GM19452 (cell line): Measurements from ENCODE around the gene LAMA4.

Source experiments
- ATAC-seq: cut with Tn5 transposase; IDR thresholded peaks from one replicate; pipeline ENCODE4 v1.9.1; 2021; ENCODE audit not compliant: unreplicated experiment

Gene LAMA4

DNA sequence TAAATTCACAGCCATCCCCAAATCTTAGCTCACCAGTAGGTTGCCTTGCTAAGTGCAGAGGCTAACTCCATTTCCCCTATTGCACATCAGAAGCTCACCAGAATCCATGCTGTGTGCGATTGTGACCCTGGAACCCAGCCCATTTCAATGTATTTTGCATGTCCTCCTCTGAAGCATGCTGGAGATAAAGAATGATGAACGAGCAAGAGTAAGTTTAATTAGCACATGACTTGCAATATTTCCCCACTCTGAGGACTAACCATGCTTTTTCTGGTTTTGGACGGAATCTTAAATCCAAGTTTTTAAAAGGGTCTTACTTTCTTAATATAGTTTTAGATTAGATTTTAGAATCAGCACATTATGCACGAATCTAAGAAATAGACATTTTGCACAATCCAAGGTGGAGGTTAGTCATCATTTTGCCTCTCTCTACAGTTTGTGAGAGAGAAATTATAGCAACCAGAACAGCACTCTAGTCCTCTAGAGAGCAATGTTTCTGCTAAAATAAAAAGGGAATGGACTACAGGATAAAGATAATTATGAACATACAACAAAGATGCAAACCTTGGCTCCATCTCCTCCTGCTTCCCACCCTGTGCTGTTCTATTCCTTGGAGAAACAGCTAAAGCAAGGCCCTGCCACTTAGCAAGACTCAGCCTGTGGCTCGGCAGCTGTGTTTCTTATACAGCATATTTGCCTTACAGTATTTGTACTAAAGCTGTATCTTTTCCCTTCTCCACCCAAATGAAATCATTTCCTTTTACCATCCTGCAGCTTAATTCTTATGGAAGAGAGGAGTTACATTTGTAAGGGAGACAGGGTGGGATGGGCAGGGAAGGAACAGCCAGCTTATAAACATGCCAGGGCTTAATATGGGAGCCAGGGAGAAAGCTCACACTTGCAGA, 24.9 kb upstream of the LAMA4 start:
- no peak for ATAC-seq

DNA sequence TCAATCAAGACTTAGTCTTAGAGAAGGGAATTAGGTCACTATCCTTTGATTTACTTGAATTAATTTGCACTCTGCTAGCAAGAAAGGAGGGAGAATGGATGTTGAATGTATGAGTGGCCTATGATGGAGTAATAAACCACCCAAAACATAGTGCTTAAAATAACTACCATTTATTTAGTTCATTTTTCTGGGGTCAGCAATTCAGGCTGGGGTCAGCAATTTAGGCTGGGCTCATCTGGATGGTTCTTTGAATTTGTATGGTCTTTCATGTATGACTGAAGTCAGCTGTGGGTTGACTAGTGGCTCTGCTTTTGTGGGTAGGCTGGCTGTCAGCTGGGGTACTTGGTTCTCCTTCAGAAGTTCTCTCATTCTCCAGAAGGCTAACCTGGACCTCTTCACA, 21.0 kb upstream of the LAMA4 start:
- ATAC-seq: no peak

DNA sequence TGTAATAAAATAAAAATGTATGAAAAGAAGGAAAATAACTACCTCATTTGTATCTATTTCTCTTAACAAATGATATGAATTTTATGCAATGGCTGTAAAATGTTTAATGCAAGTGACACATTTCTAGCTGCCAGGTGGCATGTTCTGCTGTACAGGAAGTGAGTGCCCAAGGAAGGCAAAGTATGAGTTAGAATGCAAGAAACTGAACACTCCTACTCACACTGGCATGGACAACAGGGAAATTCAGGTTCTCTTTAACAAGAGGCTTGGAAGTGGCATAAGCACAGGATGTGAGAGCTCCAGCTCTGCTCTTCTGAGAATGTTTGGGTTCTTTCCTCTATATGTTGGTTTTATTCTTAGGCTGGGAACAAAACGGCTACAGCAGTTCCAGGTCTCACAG, 20.4 kb upstream of the LAMA4 start:
- ATAC-seq: no peak

DNA sequence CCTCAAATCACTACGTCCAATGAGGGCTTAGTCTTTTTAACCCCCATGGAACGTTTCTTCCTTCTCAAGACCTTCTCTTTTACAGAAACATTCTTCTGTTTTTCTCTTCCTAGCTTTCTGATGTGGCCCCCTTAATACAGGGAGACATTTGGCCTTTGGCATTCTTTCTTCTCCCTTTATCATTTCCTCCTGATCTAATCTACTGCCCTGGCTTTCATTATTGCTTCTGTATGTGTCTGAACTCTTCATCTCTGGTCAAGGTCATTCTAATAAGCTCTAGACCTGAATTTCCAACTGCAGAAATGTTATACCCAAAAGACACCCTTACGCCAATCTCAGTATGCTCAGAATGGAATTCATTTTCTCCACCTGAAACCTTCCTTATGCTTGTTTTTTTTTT, 18.4 kb upstream of the LAMA4 start:
- no peak for ATAC-seq

DNA sequence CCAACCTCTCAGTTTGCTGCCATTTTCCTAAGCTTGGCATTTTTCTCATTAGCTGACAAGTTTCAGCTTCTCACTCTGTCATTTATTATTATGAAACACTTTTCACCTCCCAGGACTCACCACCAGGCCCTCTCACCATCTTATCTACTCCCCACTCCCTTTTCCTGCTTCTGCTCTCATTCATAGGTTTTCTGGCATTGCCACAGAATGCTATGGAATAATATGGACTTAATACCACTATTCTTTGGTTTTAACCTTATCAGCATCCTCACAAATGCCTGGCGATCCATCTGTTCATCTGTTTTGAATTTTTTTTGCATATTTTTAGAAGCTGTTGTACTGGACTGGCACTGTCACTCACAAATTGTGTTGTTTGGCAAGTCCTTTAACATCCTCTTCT, 16.4 kb upstream of the LAMA4 start:
- no peak for ATAC-seq

DNA sequence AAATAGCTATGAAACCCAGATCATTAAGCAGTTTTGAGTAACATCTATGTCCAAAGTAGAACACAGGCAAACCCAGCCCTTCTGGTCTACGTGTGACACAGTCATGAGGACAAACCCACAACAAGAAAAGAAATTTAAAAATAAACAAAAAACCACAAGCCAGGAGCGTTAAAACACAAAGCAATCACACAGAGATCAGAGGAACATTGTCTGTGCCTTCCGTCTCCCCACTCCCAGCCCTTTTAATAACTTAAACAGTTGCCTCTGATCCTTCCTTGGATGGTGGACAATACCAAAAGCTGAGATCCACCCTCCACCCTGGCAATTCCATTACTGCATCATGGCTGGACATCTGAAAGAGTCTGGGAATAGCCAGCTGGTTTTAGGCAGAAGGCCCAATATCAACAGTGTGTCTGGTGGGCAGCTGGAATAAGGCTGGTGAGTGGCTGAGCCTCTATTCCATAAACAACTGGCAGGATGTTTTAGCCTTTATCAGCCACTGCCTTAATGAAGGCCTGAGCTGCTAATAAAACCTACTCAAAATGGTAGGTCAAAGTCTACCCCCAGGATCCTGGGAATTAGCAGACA, 15.7 kb upstream of the LAMA4 start:
- no peak for ATAC-seq

DNA sequence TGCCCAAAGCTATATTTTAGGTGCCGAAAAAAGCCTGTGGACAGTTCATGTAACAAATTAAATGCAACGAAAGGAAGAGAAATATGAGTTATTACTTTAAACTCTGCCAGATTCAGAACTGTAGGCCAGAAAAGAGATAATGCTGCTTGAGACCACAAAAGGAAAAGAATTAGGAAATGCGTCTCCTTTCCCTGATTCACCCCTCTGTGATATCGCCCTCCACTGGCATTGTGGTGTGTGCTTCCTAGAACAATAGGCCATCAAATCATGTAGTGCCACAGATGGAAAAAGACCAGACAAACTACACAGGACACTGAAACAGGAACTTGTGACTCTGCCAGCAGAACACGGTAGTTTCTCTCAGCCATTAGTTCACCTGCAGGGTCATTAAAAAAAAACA, 14.7 kb upstream of the LAMA4 start:
- no peak for ATAC-seq

DNA sequence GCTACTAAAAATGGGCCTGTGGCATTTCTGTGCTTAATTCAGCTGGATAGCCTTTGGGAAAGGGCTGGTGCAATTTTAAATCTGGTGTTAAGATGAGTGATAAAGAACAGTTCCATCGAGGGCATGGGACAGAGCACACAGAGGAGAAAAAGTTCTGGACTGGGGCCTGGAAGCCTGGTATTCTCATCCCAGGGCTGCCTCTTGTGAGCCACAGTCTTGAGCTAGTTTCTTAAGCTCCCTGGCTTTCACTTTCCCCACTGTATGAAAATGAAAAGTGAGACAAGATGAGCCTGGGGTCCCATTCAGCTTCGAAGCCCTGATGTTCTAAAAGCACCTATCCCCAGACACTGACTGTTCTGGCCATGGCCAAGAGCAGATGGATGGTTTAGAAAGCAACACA, 14.3 kb upstream of the LAMA4 start:
- ATAC-seq: no peak

DNA sequence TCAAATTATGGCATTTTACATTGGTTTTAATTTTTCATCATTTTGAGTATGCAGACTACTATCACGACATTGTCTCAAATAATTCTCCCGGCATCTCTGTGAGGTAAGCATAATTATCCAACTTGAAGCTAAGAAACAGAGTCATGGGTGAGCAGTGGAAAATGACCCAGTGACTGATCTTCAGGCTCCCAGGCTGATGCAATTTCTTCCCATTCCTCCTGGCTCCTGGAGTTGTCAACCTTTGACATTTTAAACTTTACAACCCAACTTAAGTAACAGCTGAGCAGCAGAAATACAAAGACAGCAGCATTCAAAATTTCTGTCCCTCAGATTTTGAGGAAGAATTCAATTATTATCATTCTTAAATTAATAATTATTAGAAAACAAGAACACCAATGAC, 13.7 kb upstream of the LAMA4 start:
- no peak for ATAC-seq

DNA sequence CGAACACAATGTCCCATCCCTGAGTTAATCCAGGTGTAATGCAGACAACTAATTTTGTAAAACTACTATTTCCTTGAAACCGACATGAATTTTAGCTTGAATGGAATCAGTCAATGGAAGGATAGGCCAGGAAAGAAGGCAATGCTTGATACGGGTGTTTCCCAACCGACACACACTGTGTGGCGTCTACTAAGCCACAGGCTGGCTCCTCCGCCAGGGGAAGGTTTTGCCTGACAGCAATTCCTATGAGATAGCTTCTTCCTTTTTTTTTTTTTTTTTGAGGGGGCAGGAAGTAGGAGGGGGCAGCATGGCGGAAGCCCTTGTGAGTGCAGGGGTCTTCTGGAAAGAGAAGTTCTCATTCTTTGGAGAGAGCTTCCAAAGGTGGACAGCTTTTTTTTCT, 12.0 kb upstream of the LAMA4 start:
- no peak for ATAC-seq

DNA sequence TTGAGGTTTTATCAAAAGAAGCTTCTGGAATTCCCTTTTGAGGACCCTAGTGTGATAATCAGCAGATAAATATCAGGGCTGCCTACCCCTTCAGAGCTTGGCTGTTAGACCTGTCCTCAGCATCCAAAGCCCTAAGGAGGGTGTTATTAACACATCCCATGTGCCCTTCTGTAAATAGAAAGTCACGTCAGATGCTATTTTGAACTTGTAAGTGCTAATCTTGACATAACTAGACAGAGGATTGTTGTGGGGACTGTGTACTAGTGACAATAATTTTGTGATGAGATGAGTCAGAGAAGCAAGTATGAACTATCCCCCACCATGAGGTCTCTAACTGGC, 4.9 kb upstream of the LAMA4 start:
- ATAC-seq: no peak

DNA sequence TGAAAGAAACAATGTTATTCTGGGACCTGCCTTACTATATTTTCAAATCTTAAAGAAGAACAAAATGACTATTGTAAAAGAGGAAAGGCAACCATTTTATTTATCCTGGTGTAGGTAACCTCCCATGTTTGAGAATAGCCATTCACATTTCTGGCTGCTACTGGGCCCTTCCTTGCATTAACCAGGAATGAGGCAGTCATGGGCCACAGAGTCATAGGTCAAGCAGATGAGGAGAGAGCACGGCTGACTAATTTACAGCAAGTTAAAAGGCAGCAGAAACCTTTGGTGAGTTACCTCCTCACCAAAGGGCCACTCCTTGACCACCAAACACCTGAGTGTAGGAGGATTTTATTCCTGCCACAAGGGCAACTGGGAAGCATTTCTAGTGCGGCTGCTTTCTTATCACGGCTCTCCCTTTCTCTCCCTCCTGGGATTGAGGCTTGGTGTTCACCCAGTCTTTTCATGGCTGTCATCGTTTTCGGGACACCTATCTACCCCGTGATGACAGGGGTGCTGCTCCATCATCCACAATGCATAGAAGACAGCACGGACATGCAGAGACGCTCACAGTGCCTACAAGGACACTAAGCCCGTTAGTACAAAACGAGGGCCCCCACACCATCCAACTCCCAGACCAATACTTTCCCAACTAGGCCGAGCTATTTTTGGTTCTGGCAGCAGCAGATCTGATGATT, 4.4 kb upstream of the LAMA4 start:
- ATAC-seq: no peak

DNA sequence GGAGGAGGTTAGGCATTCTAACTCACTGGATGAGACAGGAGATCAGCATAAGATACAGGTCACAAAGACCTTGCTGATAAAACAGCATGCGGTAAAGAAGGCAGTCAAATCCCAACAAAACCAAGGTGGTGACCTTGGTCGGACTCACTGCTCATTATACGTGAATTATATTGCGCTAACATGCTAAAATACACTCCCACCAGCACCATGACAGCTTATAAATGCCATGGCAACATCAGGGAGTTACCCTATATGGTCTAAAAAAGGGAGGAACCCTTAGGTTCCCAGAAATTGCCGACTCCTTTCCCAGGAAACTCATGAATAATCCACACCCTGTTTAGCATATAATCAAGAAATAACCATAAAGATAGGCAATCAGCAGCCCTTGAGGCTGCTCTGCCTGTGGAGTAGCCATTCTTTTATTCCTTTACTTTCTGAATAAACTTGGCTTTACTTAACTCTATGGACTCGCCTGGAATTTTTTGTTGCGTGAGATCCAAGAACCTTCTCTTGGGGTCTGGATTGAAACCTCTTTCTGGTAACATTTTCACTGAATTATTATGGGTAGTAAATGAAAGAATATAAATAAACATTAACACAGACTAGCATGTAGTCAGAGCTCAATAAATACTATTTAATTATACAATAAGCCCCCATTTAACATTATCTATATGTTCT, 3.0 kb upstream of the LAMA4 start:
- no peak for ATAC-seq

DNA sequence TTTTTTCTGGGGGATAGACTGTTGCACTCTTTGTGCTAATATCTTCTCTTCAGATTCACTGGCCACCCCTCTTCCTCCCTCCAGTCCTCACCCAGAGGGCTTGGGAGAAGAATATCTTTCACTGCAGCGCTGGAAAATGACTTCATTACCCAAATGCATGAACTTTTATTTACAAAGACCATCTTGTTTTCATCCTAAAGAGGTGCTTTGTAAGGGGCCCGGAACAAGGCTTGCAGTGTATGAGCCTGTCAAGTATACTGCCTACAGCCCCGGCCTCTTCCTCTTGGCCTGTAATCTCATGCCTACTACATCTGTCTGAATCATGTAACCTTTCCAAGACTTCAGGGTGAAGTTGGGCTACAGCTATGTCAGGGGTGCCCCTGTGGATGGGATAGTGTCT, 554 bp upstream of the LAMA4 start:
- ATAC-seq: no peak

DNA sequence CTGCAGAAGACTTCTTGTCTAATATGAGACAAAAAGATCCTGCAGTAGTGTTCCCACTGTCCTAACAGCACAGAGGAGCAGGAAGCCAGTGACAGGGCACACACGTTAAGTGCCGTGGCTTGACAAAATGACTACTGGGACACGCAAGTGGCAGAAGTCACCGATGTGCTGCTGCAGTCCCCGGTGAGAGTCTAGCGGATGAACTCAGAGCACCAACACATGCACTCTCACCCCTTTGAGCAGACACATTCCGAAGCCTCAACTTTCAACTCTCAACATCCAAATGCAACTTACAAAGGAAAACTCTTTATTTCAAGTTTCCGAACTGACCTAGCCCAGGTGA, 898 bp downstream of the LAMA4 start:
- ATAC-seq: no peak

DNA sequence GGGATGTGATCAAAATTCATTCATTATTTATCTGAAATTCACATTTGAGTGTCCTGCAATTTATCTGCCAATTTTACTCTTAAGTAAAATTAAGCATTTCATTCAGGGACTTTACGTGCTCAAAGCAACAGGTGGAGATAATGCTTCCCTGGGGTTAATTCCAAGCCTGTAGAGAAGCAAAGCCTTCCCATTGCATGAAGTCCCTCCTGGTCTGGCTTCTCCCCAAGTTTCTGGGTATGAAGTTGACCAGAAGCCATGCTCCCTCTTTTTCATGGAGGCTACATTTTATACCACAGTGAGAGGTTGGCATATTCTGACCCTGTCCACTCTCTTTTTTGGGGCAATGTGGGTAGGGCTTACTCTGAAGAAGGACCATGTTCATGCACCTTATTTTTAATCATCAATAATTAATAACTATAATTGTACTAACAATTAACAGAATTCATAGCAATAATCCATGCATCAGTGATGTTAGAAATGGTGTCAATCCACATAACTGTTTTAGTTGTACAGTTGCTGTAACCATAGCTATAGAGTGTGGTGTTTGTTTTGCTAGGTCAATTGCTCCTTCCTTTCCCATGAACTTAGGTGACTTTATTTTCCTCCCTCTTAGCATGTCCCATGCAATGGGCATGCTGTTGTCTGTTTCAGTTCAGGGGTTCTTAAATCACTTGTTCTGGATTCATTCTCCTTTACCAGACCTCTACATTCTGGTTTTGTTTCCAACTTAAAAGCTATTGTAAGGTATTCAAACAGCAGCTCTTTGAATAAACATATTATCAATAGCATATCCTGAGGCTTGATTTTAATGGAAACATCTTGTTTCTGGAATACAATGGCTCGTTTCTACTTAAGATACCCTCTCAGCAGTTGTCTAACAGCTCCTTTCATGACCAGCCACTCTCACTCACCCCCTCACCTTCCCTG, 1.5 kb downstream of the LAMA4 start:
- no peak for ATAC-seq

DNA sequence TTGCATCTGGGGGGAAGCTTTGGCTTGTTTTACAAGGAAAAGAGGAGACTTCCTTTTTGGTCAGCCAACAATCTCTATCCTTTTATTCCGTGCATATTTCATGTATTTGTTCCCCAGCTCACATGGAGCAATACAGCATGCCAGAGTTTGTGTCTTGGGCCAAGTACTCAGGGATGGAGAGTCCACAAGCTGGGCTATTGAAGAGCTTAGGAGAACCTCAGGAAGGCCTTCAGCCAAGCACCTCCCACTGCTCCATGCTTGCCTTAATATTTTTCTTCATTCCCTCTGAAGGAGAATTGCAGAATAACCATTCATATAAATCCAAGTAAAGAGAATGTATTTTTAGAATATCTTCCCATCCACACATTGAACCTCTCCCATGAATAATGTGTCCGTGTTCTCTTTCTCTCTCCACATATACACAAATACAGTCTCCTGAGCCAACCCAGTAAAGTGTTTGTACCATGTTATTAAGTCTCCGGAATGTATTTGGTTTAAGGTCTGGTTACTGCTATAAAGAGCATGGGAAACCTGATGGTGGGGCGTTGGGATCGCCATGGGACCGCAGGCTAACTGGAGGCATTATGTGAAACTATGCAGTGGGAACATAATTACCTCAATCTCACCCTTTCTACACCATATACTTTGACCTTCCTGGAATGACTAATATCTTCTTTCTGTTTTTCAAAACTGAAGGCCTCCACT, 3.0 kb downstream of the LAMA4 start:
- ATAC-seq: no peak

DNA sequence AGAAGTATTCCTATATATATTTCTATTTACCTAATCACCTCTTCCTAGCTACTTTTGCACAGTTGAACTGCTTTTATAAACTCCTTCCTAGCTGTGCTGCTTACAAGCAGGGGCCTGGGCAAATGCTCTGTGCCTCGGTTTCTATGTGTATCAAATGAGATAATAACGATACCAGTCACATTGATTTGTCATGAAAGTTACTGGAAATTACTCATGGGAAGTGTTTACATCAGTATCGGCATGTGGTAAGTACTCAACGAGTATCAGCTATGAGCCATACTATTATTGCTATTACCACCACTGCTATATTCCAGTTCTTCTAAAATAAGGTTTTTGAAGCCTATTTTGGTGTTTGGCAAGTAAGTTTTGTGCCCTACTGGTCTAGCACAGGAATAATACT, 4.9 kb downstream of the LAMA4 start:
- ATAC-seq: no peak

DNA sequence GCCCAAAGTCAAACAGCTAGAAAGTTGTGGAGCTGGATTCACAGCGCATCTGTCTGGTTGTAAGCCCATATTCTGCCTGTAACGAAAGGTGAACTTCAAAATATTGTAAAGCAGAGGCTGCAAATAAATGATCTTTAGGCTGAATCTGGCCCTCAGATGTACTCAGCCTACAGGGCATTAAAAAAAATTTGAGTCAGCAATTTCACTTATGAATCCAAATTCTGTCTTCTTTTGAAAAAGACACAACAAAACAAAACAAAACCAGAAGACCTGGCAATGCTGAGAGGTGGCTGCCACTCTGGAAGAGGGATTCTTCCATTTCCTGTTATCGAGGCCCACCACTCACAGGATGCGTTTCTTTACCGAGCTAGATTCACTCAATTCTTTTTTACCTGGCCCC, 7.1 kb downstream of the LAMA4 start:
- ATAC-seq: no peak

DNA sequence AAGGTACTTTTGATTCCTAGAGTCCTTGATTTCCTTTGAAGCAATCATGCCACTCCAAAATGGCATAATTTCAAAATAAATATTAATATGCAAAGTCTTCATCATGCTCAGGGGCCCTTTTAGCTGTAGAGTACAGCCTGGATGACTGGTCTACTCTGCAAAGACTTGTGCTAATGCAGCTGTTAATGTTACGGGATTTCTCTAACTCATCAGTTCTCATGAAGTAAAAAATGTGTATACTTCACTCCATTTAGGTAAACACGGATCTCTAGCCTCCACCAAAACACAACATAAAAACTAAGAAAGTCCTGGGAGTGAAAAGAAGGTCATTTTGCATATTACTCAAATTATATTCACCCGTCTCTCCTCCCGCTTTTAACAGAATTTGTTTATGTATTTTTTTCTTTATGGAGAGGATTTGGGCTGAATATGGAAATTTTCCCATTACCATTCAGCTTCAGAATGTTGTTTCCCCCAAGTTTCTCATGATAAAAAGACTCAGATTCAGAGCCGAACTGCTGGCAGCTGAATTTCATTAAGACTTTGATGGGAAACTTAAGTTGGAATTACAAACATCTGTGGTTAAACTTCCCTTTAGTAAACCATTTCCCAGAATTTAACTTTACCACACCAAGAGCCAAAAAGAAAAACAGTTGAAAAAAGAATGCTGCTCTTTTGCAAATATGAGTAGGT, 8.7 kb downstream of the LAMA4 start:
- no peak for ATAC-seq
